Mammary microvascular endothelial cell (primary cell): ENCODE results near the gene NEK6. TPM values are rescaled to one million over a fixed set of nuclear protein-coding genes. Genes with fewer than 3 reads are reported as not detected.

ENCODE experiments used
- total RNA-seq: library from RNA; depleted of rRNA; stranded (reverse); fragments of >200 nt; gene quantifications from 2 replicates; pipeline ENCODE4 v1.2.3, GENCODE V29; 2015

Gene NEK6
- total RNA-seq = 29.5 and 32.0 TPM in 2 replicates

DNA sequence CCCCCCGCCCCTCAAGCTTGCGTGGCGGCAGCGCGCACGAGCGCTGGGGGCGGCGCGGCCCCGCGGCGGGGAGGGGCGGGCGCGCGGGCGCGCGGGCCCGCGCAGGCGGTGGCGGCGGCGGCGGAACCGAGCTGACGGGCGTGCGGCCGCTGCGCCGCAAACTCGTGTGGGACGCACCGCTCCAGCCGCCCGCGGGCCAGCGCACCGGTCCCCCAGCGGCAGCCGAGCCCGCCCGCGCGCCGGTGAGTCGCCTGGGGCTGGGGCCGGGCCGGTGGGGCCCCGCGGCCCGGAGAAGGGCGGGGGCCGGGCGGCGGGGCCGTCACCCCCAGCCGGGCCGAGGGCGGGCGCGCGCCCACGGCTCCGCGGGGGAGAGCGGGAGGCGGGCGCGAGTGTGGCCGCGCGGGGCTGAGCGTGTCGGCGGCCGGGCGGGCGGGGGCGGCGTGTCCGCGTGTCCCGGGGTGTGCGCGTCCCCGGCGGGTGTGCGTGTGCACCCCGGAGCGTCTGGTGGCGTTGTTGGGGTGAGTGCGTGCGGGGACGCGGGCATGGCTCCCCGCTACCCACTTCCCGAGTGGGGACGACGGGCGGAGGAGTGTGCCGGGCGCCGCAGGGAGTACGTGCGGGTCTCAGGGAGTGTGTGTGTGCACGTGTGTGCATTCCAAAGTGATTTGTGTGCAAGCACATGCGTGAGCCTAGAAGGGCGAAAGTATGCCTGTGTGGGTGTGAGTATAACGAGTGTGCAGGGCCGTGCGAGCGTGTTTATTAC is at the start of gene NEK6:
Gene NEK6 (plus strand): TSS at position 106 of the 763 bp plus-strand sequence. CDS start 44,016 bp downstream, outside the sequence.

Other genes starting within 250 kb of the NEK6 start
- gene LHX2, start 246.2 kb upstream of the NEK6 start, total RNA-seq = not detected in 2 replicates
- 315 and 387 TPM in 2 replicates for gene PSMB7, start 157.5 kb downstream of the NEK6 start, total RNA-seq
- gene ADGRD2, start 192.5 kb downstream of the NEK6 start, total RNA-seq = not detected in 2 replicates
- not detected in 2 replicates for gene NR5A1, start 249.4 kb downstream of the NEK6 start, total RNA-seq